ENCODE measurements around the gene MYH13. TPM values are rescaled to one million over a fixed set of nuclear protein-coding genes. Genes with fewer than 3 reads are reported as not detected.
"Not testable (repeated sequence)": the region's sequence is repeated elsewhere in the genome, so short reads cannot be mapped to it uniquely, and the experiment has no call there.

Gene MYH13
- total RNA-seq, 3 donors from 2014 or later = not detected

GRCh38 chr17:10292057-10292937, 80.5 kb downstream of the MYH13 start:
- no peaks in the 10 kb centered on the region for H3K4me1 ChIP-seq
- no peaks in the 10 kb centered on the region for H3K36me3 ChIP-seq
- H3K4me3 ChIP-seq = peak overlapping the region in 2 of 3 donors; percentile 37 to 60
- H3K27me3 ChIP-seq = peaks cover 0 to 4% of the 10 kb centered on the region in 2 donors
- no peak for TF ChIP-seq POLR2AphosphoS5 (IDR thresholded peaks at IDR 0.05)
- TF ChIP-seq CTCF (IDR thresholded peaks at IDR 0.05) = no peak
- TF ChIP-seq POLR2A (IDR thresholded peaks at IDR 0.05) = no peak
- intact Hi-C loops (cut with DNase I; ENCODE audit: low total_unique reads) = no loop called here
- DNase-seq (ENCODE audit: low spot score in 2 of 2) = peak in 1 of 2 donors; percentile 20
- peak overlapping the region; percentile 42 to 66 for H3K27ac ChIP-seq
- H3K9me3 ChIP-seq = no peaks in the 10 kb centered on the region

GRCh38 chr17:10291576-10291975, 81.2 kb downstream of the MYH13 start:
- intact Hi-C loops (cut with DNase I; ENCODE audit: low total_unique reads); H3K9me3 ChIP-seq; H3K27me3 ChIP-seq; H3K4me1 ChIP-seq; H3K36me3 ChIP-seq; DNase-seq (ENCODE audit: low spot score in 2 of 2): not testable (repeated sequence)
- peak in 1 of 3 donors; percentile 29 for TF ChIP-seq POLR2AphosphoS5 (IDR thresholded peaks at IDR 0.05)
- H3K4me3 ChIP-seq = peak overlapping the region in 2 of 3 donors; percentile 37 to 60
- peak overlapping the region; percentile 42 to 66 for H3K27ac ChIP-seq

- Histone ChIP-seq H3K27ac (peak overlapping the region in 1 of 2 donors; percentile 38), H3K4me3 (no peak overlapping the region), H3K27me3 (peaks cover 0 to 4% of the 10 kb centered on the region in 2 donors), H3K4me1 (no peaks in the 10 kb centered on the region), H3K9me3 (no peaks in the 10 kb centered on the region), H3K36me3 (no peaks in the 10 kb centered on the region)
- intact Hi-C loops (cut with DNase I; ENCODE audit: low total_unique reads) = no loop called here
- TF ChIP-seq POLR2AphosphoS5 (IDR thresholded peaks at IDR 0.05) (no peak), POLR2A (IDR thresholded peaks at IDR 0.05) (no peak), CTCF (IDR thresholded peaks at IDR 0.05) (no peak)
- DNase-seq (ENCODE audit: low spot score in 2 of 2) = no peak
These were observed 82.8 kb downstream of the MYH13 start for GRCh38 chr17:10290041-10290440.

- Histone ChIP-seq H3K36me3 (no peaks in the 10 kb centered on the region), H3K4me3 (no peak overlapping the region), H3K27me3 (peaks cover 0 to 4% of the 10 kb centered on the region in 2 donors), H3K9me3 (no peaks in the 10 kb centered on the region), H3K4me1 (no peaks in the 10 kb centered on the region), H3K27ac (no peak overlapping the region)
- intact Hi-C loops (cut with DNase I; ENCODE audit: low total_unique reads) = no loop called here
- no peak for DNase-seq (ENCODE audit: low spot score in 2 of 2)
- TF ChIP-seq POLR2AphosphoS5 (IDR thresholded peaks at IDR 0.05) = no peak
- no peak for TF ChIP-seq CTCF (IDR thresholded peaks at IDR 0.05)
- no peak for TF ChIP-seq POLR2A (IDR thresholded peaks at IDR 0.05)
These were observed 86.5 kb downstream of the MYH13 start for GRCh38 chr17:10286324-10286723.

- DNase-seq (ENCODE audit: low spot score in 2 of 2) = no peak
- TF ChIP-seq CTCF (IDR thresholded peaks at IDR 0.05) = no peak
- TF ChIP-seq POLR2AphosphoS5 (IDR thresholded peaks at IDR 0.05) = no peak
- no peak for TF ChIP-seq POLR2A (IDR thresholded peaks at IDR 0.05)
- intact Hi-C loops (cut with DNase I; ENCODE audit: low total_unique reads) = no loop called here
These were observed 86.9 kb downstream of the MYH13 start for GRCh38 chr17:10285896-10286295.

More at GRCh38 chr17:10285896-10286295, 86.9 kb downstream of the MYH13 start:
- Histone ChIP-seq H3K27ac (no peak overlapping the region), H3K4me1 (no peaks in the 10 kb centered on the region), H3K27me3 (peaks cover 0 to 4% of the 10 kb centered on the region in 2 donors), H3K9me3 (no peaks in the 10 kb centered on the region), H3K36me3 (no peaks in the 10 kb centered on the region), H3K4me3 (no peak overlapping the region)
